ENCODE measurements around the gene LDLRAD1.

The LDLRAD1 gene

GRCh38 chr1:54011316-54012007 lies 6.5 kb downstream of the LDLRAD1 start:
- ChIA-PET CTCF (no interaction called here), POLR2A (no interaction called here)
- no peak for TF ChIP-seq ARNT (IDR thresholded peaks at IDR 0.05)
- no peak for TF ChIP-seq CTBP1 (IDR thresholded peaks at IDR 0.05; ENCODE audit: borderline replicate concordance)
- TF ChIP-seq FOXM1 (IDR thresholded peaks at IDR 0.05; ENCODE audit: borderline replicate concordance) = no peak
- no peak for TF ChIP-seq HDGF (IDR thresholded peaks at IDR 0.05; ENCODE audit: borderline replicate concordance)
- no peak for TF ChIP-seq ELF4 (IDR thresholded peaks at IDR 0.05)
- TF ChIP-seq TARDBP (IDR thresholded peaks at IDR 0.05) = no peak
- no peak for TF ChIP-seq PKNOX1 (IDR thresholded peaks at IDR 0.05)
- TF ChIP-seq ZNF384 (IDR thresholded peaks at IDR 0.05) = no peak
- TF ChIP-seq NFRKB (IDR thresholded peaks at IDR 0.05) = no peak
- no peak for DNase-seq (ENCODE audit: extremely low spot score)

- TF ChIP-seq FOXK2 (IDR thresholded peaks at IDR 0.05) (no peak), LEF1 (IDR thresholded peaks at IDR 0.05; ENCODE audit: borderline replicate concordance) (no peak), FOXM1 (IDR thresholded peaks at IDR 0.05; ENCODE audit: borderline replicate concordance) (no peak), ZNF384 (IDR thresholded peaks at IDR 0.05) (no peak), NFRKB (IDR thresholded peaks at IDR 0.05) (no peak), SUZ12 (IDR thresholded peaks at IDR 0.05) (no peak)
- ChIA-PET CTCF (no interaction called here), POLR2A (no interaction called here)
- no peak for DNase-seq (ENCODE audit: extremely low spot score)
Measured at GRCh38 chr1:54010415-54011117, 7.4 kb downstream of the LDLRAD1 start.

- ChIA-PET CTCF (no interaction called here), POLR2A (no interaction called here)
- no peak for DNase-seq (ENCODE audit: extremely low spot score)
- TF ChIP-seq HDGF (IDR thresholded peaks at IDR 0.05; ENCODE audit: borderline replicate concordance) = no peak
- no peak for TF ChIP-seq NFRKB (IDR thresholded peaks at IDR 0.05)
- TF ChIP-seq LEF1 (IDR thresholded peaks at IDR 0.05; ENCODE audit: borderline replicate concordance) = no peak
- TF ChIP-seq FOXK2 (IDR thresholded peaks at IDR 0.05) = no peak
- no peak for TF ChIP-seq BHLHE40 (IDR thresholded peaks at IDR 0.05; ENCODE audit: borderline replicate concordance)
- no peak for TF ChIP-seq ELF4 (IDR thresholded peaks at IDR 0.05)
- TF ChIP-seq L3MBTL2 (conservative IDR thresholded peaks at IDR 0.05) = no peak
- no peak for TF ChIP-seq TARDBP (IDR thresholded peaks at IDR 0.05)
- TF ChIP-seq PKNOX1 (IDR thresholded peaks at IDR 0.05) = no peak
- no peak for TF ChIP-seq ARNT (IDR thresholded peaks at IDR 0.05)
- no peak for TF ChIP-seq CTBP1 (IDR thresholded peaks at IDR 0.05; ENCODE audit: borderline replicate concordance)
- TF ChIP-seq FOXM1 (IDR thresholded peaks at IDR 0.05; ENCODE audit: borderline replicate concordance) = no peak
- no peak for TF ChIP-seq FOXA1 (IDR thresholded peaks at IDR 0.05)
Measured at GRCh38 chr1:54009406-54009805, 8.6 kb downstream of the LDLRAD1 start.

- TF ChIP-seq HDGF (IDR thresholded peaks at IDR 0.05; ENCODE audit: borderline replicate concordance) = no peak
- TF ChIP-seq CTBP1 (IDR thresholded peaks at IDR 0.05; ENCODE audit: borderline replicate concordance) = no peak
- TF ChIP-seq TARDBP (IDR thresholded peaks at IDR 0.05) = no peak
- no peak for TF ChIP-seq L3MBTL2 (conservative IDR thresholded peaks at IDR 0.05)
- TF ChIP-seq SP1 (IDR thresholded peaks at IDR 0.05) = no peak
- TF ChIP-seq NFRKB (IDR thresholded peaks at IDR 0.05) = no peak
- CTCF ChIA-PET = no interaction called here
- POLR2A ChIA-PET = no interaction called here
- no peak for DNase-seq (ENCODE audit: extremely low spot score)
Measured at GRCh38 chr1:54008876-54009275, 9.1 kb downstream of the LDLRAD1 start.

GRCh38 chr1:54007613-54008012 lies 10.4 kb downstream of the LDLRAD1 start:
- CTCF ChIA-PET = interaction anchor here (0.6 kb wide), 1 partner anchor 66 kb away, joined by 3 read pairs; no protein-coding TSS in a partner anchor
- TF ChIP-seq HDGF (IDR thresholded peaks at IDR 0.05; ENCODE audit: borderline replicate concordance) (no peak), FOXK2 (IDR thresholded peaks at IDR 0.05) (no peak), ELF4 (IDR thresholded peaks at IDR 0.05) (no peak), FOXA1 (IDR thresholded peaks at IDR 0.05) (no peak), NFRKB (IDR thresholded peaks at IDR 0.05) (no peak), FOXM1 (IDR thresholded peaks at IDR 0.05; ENCODE audit: borderline replicate concordance) (no peak), PKNOX1 (IDR thresholded peaks at IDR 0.05) (no peak), SP1 (IDR thresholded peaks at IDR 0.05) (no peak), LEF1 (IDR thresholded peaks at IDR 0.05; ENCODE audit: borderline replicate concordance) (no peak), L3MBTL2 (conservative IDR thresholded peaks at IDR 0.05) (no peak), SUZ12 (IDR thresholded peaks at IDR 0.05) (no peak), ARNT (IDR thresholded peaks at IDR 0.05) (no peak), TARDBP (IDR thresholded peaks at IDR 0.05) (no peak), CTBP1 (IDR thresholded peaks at IDR 0.05; ENCODE audit: borderline replicate concordance) (no peak), ZNF384 (IDR thresholded peaks at IDR 0.05) (no peak), BHLHE40 (IDR thresholded peaks at IDR 0.05; ENCODE audit: borderline replicate concordance) (no peak)
- POLR2A ChIA-PET = interaction anchor here (1.4 kb wide), 1 partner anchor 46 kb away, joined by 4 read pairs; the partner anchor contains the start of genes TCEANC2 and TMEM59
- DNase-seq (ENCODE audit: extremely low spot score) = no peak

GRCh38 chr1:54006508-54006907 lies 11.5 kb downstream of the LDLRAD1 start:
- ChIA-PET POLR2A (interaction anchor here (0.9 kb wide), 1 partner anchor 61 kb away, joined by 4 read pairs; the partner anchor contains the start of genes IFT25 and LRRC42), CTCF (interaction anchor here (0.6 kb wide), 1 partner anchor 77 kb away, joined by 6 read pairs; no protein-coding TSS in a partner anchor)
- TF ChIP-seq ELF4 (IDR thresholded peaks at IDR 0.05) = no peak
- TF ChIP-seq ARNT (IDR thresholded peaks at IDR 0.05) = no peak
- no peak for TF ChIP-seq PKNOX1 (IDR thresholded peaks at IDR 0.05)
- no peak for TF ChIP-seq SP1 (IDR thresholded peaks at IDR 0.05)
- no peak for TF ChIP-seq FOXM1 (IDR thresholded peaks at IDR 0.05; ENCODE audit: borderline replicate concordance)
- TF ChIP-seq TARDBP (IDR thresholded peaks at IDR 0.05) = no peak
- no peak for TF ChIP-seq FOXK2 (IDR thresholded peaks at IDR 0.05)
- no peak for TF ChIP-seq SUZ12 (IDR thresholded peaks at IDR 0.05)
- TF ChIP-seq NFRKB (IDR thresholded peaks at IDR 0.05) = no peak
- no peak for TF ChIP-seq LEF1 (IDR thresholded peaks at IDR 0.05; ENCODE audit: borderline replicate concordance)
- no peak for TF ChIP-seq HDGF (IDR thresholded peaks at IDR 0.05; ENCODE audit: borderline replicate concordance)
- TF ChIP-seq L3MBTL2 (conservative IDR thresholded peaks at IDR 0.05) = no peak
- DNase-seq (ENCODE audit: extremely low spot score) = no peak
